HG02588 (cell line): Measurements from ENCODE around the gene ALDH3B1.

Experiments
- ATAC-seq: cut with Tn5 transposase; IDR thresholded peaks from one replicate; pipeline ENCODE4 v1.9.1; 2021; ENCODE audit warnings: mild to moderate bottlenecking, moderate library complexity; ENCODE audit not compliant: unreplicated experiment

ALDH3B1 gene

DNA sequence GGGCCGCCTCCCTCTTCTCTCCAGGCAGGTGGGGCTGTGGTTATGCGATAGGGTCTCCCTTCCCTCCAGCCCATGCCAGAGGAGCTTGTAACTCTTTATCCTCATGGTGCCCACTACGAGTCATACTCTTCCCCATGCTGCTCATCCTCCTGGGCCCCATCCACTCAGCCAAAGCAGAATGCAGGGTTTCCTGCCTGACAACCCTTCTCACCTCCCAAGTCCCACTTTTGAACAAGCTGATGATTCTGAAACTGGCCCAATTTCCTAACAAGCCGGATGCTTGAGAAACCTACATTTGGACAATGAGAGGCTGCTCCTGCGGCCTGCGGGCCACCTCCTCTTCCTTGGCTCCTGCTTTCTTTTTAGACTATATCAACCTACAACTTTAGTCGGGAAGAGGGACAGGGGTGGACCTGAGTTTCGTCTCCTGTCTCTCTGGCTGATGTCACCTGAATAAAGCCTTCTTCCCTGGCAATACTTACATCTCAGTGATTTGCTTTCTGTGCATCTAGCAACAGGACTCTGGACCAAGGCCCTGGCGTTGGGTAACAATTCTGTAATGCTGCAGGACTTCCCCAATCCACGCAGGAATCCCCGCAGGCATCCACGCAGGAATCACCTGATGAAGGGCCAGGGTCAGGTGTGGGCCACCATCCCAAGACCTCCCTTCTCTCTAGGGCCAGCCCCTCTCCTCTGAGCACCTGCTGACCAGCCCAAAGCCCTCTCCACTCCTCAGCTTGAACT is 18.8 kb downstream of the ALDH3B1 start:
- ATAC-seq, result no peak

DNA sequence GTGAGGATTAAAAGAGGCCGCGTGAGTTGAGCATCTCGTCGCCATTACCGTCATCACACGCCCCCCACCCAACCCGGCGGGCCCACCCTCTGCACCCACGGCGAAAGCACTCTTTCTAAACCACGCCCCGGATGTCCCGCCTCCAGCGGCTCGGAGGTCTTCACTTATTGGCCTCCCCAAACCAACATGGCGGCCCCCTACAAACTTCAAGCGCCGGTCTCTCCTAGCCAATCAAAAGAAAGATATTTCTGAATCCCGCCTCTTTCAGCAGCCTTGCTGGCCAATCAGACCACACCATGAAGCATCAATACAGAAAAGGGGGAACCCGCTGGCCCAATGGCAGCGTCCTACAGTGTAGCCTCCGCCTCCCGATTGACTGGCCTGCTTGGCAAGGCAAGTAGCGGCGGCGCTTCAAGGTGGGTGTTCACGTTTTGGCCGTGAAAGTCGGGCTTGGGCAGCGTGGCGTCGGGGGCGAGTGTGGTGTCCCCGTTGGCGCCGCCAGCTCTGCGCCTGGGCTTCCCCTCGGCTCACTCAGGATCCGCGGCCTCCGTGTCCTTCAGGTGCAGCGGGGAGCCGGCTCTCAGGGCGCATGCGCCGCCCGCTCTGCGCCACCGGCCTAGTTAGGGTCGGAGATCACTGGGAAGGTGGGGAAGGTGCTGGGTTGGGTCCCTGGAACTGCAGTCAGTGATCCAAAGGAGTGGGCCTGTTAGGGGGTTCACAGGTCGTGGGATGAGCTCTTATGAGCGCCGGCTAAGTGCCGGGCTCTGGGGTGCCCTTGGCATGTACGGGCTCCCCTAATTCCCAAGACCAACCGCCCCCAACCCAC is 20.4 kb downstream of the ALDH3B1 start, which contains the start of gene NDUFS8:
TSS of gene NDUFS8 (plus strand) at position 364 of the 826 bp plus-strand sequence. CDS start 1,471 bp downstream, outside the sequence.
- ATAC-seq, result peak; percentile 89

GRCh38 chr11:68031144-68031464 is 21.0 kb downstream of the ALDH3B1 start:
- no peak for ATAC-seq

- ATAC-seq, result no peak
These were observed 21.9 kb downstream of the ALDH3B1 start for GRCh38 chr11:68032003-68032402.

- no peak for ATAC-seq
These were observed 23.0 kb downstream of the ALDH3B1 start for GRCh38 chr11:68032997-68033707.

GRCh38 chr11:68033708-68034045 is 23.6 kb downstream of the ALDH3B1 start:
- no peak for ATAC-seq

DNA sequence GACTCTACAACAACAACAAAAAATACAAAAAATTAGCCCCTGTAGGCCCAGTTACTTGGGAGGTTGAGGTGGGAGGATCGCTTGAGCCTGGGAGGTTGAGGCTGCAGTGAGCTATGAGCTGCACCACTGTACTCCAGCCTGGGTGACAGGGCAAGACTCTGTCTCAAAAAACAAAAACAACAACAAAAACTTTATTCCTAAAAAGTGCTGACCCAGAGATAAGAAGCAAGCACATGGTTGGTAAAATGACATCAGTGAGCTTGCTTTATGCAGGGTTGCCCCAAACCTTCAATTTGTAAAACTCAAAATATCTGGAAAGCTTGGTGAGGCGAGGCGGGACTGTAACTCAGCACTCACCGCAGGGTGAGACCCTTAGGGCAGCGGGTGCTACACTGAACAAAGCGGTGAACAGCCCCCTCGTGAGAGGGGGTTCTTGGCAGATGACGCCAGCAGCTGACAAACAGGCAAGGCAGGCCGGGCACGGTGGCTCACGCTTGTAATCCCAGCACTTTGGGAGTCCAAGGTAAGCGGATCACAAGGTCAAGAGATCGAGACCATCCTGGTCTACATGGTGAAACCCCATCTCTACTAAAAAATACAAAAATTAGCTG is 25.2 kb downstream of the ALDH3B1 start:
- no peak for ATAC-seq

DNA sequence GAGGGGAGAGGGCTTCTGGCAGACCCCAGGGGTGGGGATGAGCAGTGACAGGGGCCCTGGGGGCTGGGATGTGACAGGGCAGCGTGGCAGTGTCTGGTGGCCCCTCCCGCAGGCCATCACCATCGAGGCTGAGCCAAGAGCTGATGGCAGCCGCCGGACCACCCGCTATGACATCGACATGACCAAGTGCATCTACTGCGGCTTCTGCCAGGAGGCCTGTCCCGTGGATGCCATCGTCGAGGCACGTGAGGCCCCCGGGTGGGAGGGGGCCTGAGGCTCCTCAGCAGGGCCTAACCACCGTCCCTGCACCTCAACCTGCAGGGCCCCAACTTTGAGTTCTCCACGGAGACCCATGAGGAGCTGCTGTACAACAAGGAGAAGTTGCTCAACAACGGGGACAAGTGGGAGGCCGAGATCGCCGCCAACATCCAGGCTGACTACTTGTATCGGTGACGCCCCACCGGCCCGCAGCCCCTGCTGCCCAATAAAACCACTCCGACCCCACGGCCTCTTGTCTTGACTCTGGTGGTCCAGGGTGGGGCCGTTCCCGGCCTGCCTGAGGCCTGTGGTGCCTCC is 26.1 kb downstream of the ALDH3B1 start:
- ATAC-seq, result no peak

DNA sequence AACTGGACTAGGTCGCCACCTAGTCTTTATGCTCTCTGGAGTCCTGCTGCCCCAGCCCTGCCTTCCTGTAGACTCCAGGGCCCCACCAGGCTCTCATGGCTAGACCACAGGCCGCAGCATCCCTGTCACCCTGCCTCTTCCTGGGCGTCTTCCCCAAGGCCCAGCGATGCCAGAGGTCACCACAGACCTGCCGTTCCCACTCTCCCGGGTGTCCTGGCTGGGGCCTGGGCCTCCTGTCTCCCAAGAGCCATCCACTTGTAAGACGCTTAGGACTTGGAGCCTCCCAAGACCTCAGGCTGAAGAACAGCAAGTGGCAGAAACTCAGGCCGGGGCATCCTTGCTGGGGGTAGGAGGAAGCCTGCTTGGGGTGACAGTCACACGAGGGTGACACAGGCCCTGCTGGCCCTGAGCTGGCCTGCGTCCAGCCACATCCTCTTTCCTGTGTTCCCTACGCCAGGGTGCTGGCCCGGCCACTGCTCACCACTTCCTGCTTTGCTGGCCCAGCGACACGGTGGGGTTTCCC is 26.7 kb downstream of the ALDH3B1 start:
- ATAC-seq, result no peak

GRCh38 chr11:68037411-68038225 is 27.5 kb downstream of the ALDH3B1 start:
- no peak for ATAC-seq

- ATAC-seq, result no peak
These were observed 28.1 kb downstream of the ALDH3B1 start for GRCh38 chr11:68038226-68038717.

GRCh38 chr11:68038718-68039525 is 28.8 kb downstream of the ALDH3B1 start, which contains the start of gene TCIRG1:
Gene TCIRG1 (plus strand): TSS chr11:68039025. CDS start chr11:68041272, 2,247 bp downstream.
- peak; percentile 42 for ATAC-seq

DNA sequence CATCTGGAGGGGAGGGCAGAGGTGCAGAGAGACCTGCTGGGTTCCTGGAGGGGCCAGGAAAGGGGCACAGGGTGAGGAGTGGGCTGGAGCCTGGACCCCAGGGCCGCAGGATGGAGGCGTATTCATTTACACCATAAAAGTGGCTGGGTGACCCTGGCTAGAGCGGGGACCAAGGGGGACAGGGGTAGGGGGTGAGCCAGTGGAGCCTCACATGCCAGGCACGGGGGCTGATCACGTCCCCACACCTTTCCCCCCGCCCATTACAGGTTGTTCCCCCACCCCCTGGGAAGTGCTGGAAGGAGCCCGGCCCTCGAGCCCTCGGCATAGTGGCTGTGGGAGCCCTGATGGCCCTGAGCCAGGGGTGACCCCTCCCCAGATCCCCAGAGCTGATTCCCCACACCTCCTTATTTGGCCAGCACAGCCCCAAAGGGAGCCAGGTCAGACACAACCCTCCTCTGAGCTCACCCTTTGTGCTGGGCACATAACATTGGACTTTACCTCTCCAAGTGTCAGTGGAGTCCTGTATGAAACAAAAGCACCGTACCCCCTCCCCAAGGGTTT is 29.5 kb downstream of the ALDH3B1 start:
- no peak for ATAC-seq

DNA sequence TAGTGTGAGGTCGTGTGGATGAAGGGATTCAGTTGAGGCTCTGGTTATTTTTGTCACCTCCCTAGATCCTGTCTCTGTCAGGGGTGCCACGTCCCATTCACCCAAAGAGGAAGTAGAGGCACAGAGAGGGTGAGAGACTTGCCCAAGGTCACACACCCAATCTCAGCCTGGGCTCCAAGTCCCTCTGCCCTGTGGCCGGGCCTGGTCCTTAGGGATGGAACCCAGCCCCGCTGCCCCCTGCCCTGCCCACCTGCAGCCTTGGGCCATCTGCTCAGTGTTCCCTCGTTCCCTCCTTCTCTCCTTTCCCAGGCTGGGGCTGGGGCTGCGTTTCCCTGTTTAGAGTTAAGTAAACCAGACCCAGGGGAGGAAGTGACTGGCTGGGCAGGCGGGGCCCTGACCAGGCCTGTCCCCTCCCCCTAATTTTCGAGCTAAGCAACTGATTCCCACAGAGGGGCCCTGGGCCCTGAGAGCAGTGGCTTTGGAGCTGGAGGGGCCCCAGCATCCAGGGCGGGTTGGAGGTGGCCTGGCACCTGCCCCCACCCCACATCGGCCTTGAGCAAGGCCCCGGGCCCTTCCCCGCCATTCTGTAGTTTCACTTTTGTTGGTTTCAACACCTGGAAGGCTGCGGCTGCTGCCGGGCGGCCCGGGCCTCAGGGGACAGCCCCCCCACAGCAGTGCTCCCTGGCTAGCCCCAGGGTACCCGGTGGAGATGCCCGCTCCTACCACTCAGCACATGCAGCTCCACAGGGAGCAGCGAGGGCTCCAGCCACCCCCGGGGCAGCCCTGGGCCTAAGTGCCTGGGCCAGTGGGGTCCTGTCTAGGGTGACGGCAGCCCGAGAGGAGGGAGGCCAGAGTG is 30.2 kb downstream of the ALDH3B1 start:
- ATAC-seq, result peak; percentile 48

DNA sequence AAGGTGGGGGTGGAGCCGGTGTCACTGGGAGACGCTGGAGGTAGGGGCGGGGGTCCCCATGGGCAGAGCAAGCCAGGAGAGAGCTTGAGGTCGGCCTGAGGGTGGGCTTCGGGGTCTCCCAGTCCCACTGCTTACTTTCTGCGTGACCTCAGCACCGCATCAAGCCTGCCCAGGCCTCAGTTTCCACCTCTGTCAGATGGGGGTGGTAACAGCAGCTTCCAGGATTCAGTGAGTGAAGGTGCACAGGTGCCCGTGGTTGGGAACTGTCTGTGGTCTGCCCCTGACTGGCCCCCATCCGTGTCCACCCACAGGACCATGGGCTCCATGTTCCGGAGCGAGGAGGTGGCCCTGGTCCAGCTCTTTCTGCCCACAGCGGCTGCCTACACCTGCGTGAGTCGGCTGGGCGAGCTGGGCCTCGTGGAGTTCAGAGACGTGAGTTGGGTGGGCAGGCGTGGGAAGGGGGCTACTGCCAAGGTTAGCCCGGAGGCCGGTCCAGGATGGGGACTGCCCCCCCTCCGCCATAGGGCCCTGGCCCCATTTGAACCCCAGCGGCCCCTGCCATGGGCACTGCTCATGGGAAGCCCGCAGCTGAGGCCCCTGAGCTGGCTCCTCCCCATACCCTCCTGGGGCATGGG is 30.9 kb downstream of the ALDH3B1 start:
- no peak for ATAC-seq

GRCh38 chr11:68041617-68042218 is 31.6 kb downstream of the ALDH3B1 start:
- ATAC-seq, result no peak
